Osteocyte (in vitro differentiated cells): ENCODE measurements around the gene ZNF860. TPM values are rescaled to one million over a fixed set of nuclear protein-coding genes. Genes with fewer than 3 reads are reported as not detected.

ENCODE experiments used
- DNase-seq: peaks from one replicate; pipeline ENCODE4 v3.0.0; 2021; ENCODE audit warnings: mixed read lengths; ENCODE audit not compliant: unreplicated experiment; ENCODE audit errors: extremely low spot score
- H3K27ac Mint-ChIP-seq: one replicate; pipeline ENCODE4 v1.8.0; 2021; ENCODE audit warnings: mild to moderate bottlenecking, mixed read lengths; ENCODE audit not compliant: unreplicated experiment
- H3K27me3 Mint-ChIP-seq: one replicate; pipeline ENCODE4 v1.8.0; 2021; ENCODE audit warnings: mixed read lengths; ENCODE audit not compliant: unreplicated experiment
- H3K36me3 Mint-ChIP-seq: one replicate; pipeline ENCODE4 v1.8.0; 2021; ENCODE audit warnings: mixed read lengths; ENCODE audit not compliant: unreplicated experiment
- H3K4me1 Mint-ChIP-seq: one replicate; pipeline ENCODE4 v1.8.0; 2021; ENCODE audit warnings: mixed read lengths; ENCODE audit not compliant: unreplicated experiment
- H3K4me3 Mint-ChIP-seq: one replicate; pipeline ENCODE4 v1.8.0; 2021; ENCODE audit warnings: mild to moderate bottlenecking, moderate library complexity, mixed read lengths; ENCODE audit not compliant: unreplicated experiment
- H3K9me3 Mint-ChIP-seq: one replicate; pipeline ENCODE4 v1.8.0; 2021; ENCODE audit warnings: mixed read lengths; ENCODE audit not compliant: unreplicated experiment
- CTCF ChIP-seq: fragments of 200-600 bp; sonication (generic); IDR thresholded peaks from 2 replicates; pipeline ENCODE4 v1.5.0; 2021; ENCODE audit warnings: antibody characterized with exemption, mild to moderate bottlenecking, moderate library complexity
- total RNA-seq: library from RNA; stranded (reverse); gene quantifications from 2 replicates; pipeline ENCODE4 v1.2.1, GENCODE V29; 2021

Gene ZNF860
- total RNA-seq, 1 donor from 2014 or later, result 1.3 TPM

GRCh38 chr3:31946484-31947081, 35.0 kb upstream of the ZNF860 start:
- H3K4me3 Mint-ChIP-seq, result no peak overlapping the region
- DNase-seq, result no peak
- H3K9me3 Mint-ChIP-seq, result peaks cover 13% of the 10 kb centered on the region
- H3K27ac Mint-ChIP-seq, result peak overlapping the region; percentile 62
- peaks cover 32% of the 10 kb centered on the region for H3K4me1 Mint-ChIP-seq
- no peak for TF ChIP-seq CTCF
- peaks cover 3% of the 10 kb centered on the region for H3K36me3 Mint-ChIP-seq
- H3K27me3 Mint-ChIP-seq, result no peaks in the 10 kb centered on the region

GRCh38 chr3:31947162-31947561, 34.4 kb upstream of the ZNF860 start:
- H3K9me3 Mint-ChIP-seq, result peaks cover 13% of the 10 kb centered on the region
- peak overlapping the region; percentile 19 for H3K27ac Mint-ChIP-seq
- H3K4me3 Mint-ChIP-seq, result no peak overlapping the region
- TF ChIP-seq CTCF, result no peak
- no peak for DNase-seq
- H3K27me3 Mint-ChIP-seq, result no peaks in the 10 kb centered on the region
- peaks cover 3% of the 10 kb centered on the region for H3K36me3 Mint-ChIP-seq
- peaks cover 28% of the 10 kb centered on the region for H3K4me1 Mint-ChIP-seq

- H3K9me3 Mint-ChIP-seq, result peaks cover 13% of the 10 kb centered on the region
- TF ChIP-seq CTCF, result no peak
- H3K27ac Mint-ChIP-seq, result peak overlapping the region; percentile 19
- H3K4me1 Mint-ChIP-seq, result peaks cover 28% of the 10 kb centered on the region
- H3K27me3 Mint-ChIP-seq, result no peaks in the 10 kb centered on the region
- no peak overlapping the region for H3K4me3 Mint-ChIP-seq
- no peak for DNase-seq
- peaks cover 3% of the 10 kb centered on the region for H3K36me3 Mint-ChIP-seq
These were observed 33.9 kb upstream of the ZNF860 start for GRCh38 chr3:31947671-31948091.

GRCh38 chr3:31948280-31948679, 33.3 kb upstream of the ZNF860 start:
- Mint-ChIP-seq H3K4me3 (no peak overlapping the region), H3K36me3 (peaks cover 3% of the 10 kb centered on the region), H3K27ac (no peak overlapping the region), H3K27me3 (no peaks in the 10 kb centered on the region), H3K4me1 (peaks cover 28% of the 10 kb centered on the region), H3K9me3 (peaks cover 13% of the 10 kb centered on the region)
- no peak for TF ChIP-seq CTCF
- no peak for DNase-seq

GRCh38 chr3:31952205-31952604, 29.3 kb upstream of the ZNF860 start:
- Mint-ChIP-seq H3K27me3 (no peaks in the 10 kb centered on the region), H3K9me3 (peaks cover 26% of the 10 kb centered on the region), H3K36me3 (peaks cover 7% of the 10 kb centered on the region), H3K4me3 (no peak overlapping the region), H3K4me1 (peaks cover 10% of the 10 kb centered on the region), H3K27ac (no peak overlapping the region)
- no peak for TF ChIP-seq CTCF
- no peak for DNase-seq
